ENCODE results near the gene SLC9C1.
A peak's percentile ranks its signal among the peaks of the same experiment; 100 is the strongest.

Gene SLC9C1

GRCh38 chr3:112298781-112299180 lies 4.8 kb upstream of the SLC9C1 start:
- peak overlapping the region; percentile 86 for H3K27ac ChIP-seq
- H3K79me2 ChIP-seq (ENCODE audit: insufficient read depth, low read depth) = no peaks in the 10 kb centered on the region
- H3K4me2 ChIP-seq = peak overlapping the region; percentile 91
- H3K4me3 ChIP-seq (IDR thresholded peaks at IDR 0.05; ENCODE audit: insufficient read depth, low read depth, low read length) = no peak overlapping the region
- H3K36me3 ChIP-seq (ENCODE audit: insufficient read depth) = no peaks in the 10 kb centered on the region
- no peak for TF ChIP-seq CTCF (conservative IDR thresholded peaks at IDR 0.05; ENCODE audit: low read depth, low read length)
- H3K27me3 ChIP-seq (ENCODE audit: insufficient read depth, low read depth) = no peaks in the 10 kb centered on the region
- peak overlapping the region; percentile 52; the same call in 1 of the 2 replicates for H3K9ac ChIP-seq
- no peaks in the 10 kb centered on the region for H4K20me1 ChIP-seq (ENCODE audit: insufficient read depth)
- peaks cover 86% of the 10 kb centered on the region for H3K4me1 ChIP-seq (ENCODE audit: low read depth, poor library complexity, severe bottlenecking)
- H2AFZ ChIP-seq (ENCODE audit: low read depth) = peak overlapping the region; percentile 41

- Histone ChIP-seq H2AFZ (ENCODE audit: low read depth) (peak overlapping the region; percentile 41; the same call in 1 of the 2 replicates), H3K4me3 (IDR thresholded peaks at IDR 0.05; ENCODE audit: insufficient read depth, low read depth, low read length) (peak overlapping the region; percentile 68), H3K27ac (peak overlapping the region; percentile 86)
Observed at GRCh38 chr3:112297714-112298113, 3.7 kb upstream of the SLC9C1 start.

GRCh38 chr3:112289011-112289410 lies 5.0 kb downstream of the SLC9C1 start:
- TF ChIP-seq CTCF (conservative IDR thresholded peaks at IDR 0.05; ENCODE audit: low read depth, low read length) = no peak
- H3K27ac ChIP-seq = no peak overlapping the region
- no peaks in the 10 kb centered on the region for H3K79me2 ChIP-seq (ENCODE audit: insufficient read depth, low read depth)
- H3K4me3 ChIP-seq (IDR thresholded peaks at IDR 0.05; ENCODE audit: insufficient read depth, low read depth, low read length) = no peak overlapping the region
- no peak overlapping the region for H3K4me2 ChIP-seq
- H3K36me3 ChIP-seq (ENCODE audit: insufficient read depth) = no peaks in the 10 kb centered on the region
- H4K20me1 ChIP-seq (ENCODE audit: insufficient read depth) = no peaks in the 10 kb centered on the region
- H3K9ac ChIP-seq = no peak overlapping the region
- no peak overlapping the region for H2AFZ ChIP-seq (ENCODE audit: low read depth)
- H3K27me3 ChIP-seq (ENCODE audit: insufficient read depth, low read depth) = no peaks in the 10 kb centered on the region
- H3K4me1 ChIP-seq (ENCODE audit: low read depth, poor library complexity, severe bottlenecking) = peaks cover 26% of the 10 kb centered on the region

More at GRCh38 chr3:112297714-112298113, 3.7 kb upstream of the SLC9C1 start:
- Histone ChIP-seq H3K9ac (peak overlapping the region; percentile 52), H3K4me1 (ENCODE audit: low read depth, poor library complexity, severe bottlenecking) (peaks cover 90% of the 10 kb centered on the region), H4K20me1 (ENCODE audit: insufficient read depth) (no peaks in the 10 kb centered on the region), H3K36me3 (ENCODE audit: insufficient read depth) (no peaks in the 10 kb centered on the region), H3K79me2 (ENCODE audit: insufficient read depth, low read depth) (no peaks in the 10 kb centered on the region), H3K27me3 (ENCODE audit: insufficient read depth, low read depth) (no peaks in the 10 kb centered on the region), H3K4me2 (peak overlapping the region; percentile 91)
- TF ChIP-seq CTCF (conservative IDR thresholded peaks at IDR 0.05; ENCODE audit: low read depth, low read length) = no peak

- no peak overlapping the region for H3K9ac ChIP-seq
- H3K79me2 ChIP-seq (ENCODE audit: insufficient read depth, low read depth) = no peaks in the 10 kb centered on the region
- no peak overlapping the region for H3K27ac ChIP-seq
- no peaks in the 10 kb centered on the region for H3K36me3 ChIP-seq (ENCODE audit: insufficient read depth)
- no peak for TF ChIP-seq CTCF (conservative IDR thresholded peaks at IDR 0.05; ENCODE audit: low read depth, low read length)
- no peak overlapping the region for H2AFZ ChIP-seq (ENCODE audit: low read depth)
- no peaks in the 10 kb centered on the region for H3K27me3 ChIP-seq (ENCODE audit: insufficient read depth, low read depth)
- H3K4me2 ChIP-seq = no peak overlapping the region
- no peaks in the 10 kb centered on the region for H4K20me1 ChIP-seq (ENCODE audit: insufficient read depth)
- H3K4me3 ChIP-seq (IDR thresholded peaks at IDR 0.05; ENCODE audit: insufficient read depth, low read depth, low read length) = no peak overlapping the region
- peaks cover 12% of the 10 kb centered on the region for H3K4me1 ChIP-seq (ENCODE audit: low read depth, poor library complexity, severe bottlenecking)
Observed at GRCh38 chr3:112280266-112280665, 13.8 kb downstream of the SLC9C1 start.

All from KMS-11 (cell line).